Thymus (tissue), 11 donors: ENCODE data around the gene CIT. TPM values are rescaled to one million over a fixed set of nuclear protein-coding genes. Genes with fewer than 3 reads are reported as not detected.

Experiments
- DNase-seq, 9 donors: peaks; one replicate each; pipeline ENCODE4 v3.0.0-alpha.2; 2013; ENCODE audit warnings: low spot score in 9 of 9, low read depth in 6 of 9, missing footprints in 1 of 9
- H3K27ac ChIP-seq, 2 donors: one replicate each; pipeline ENCODE4 v1.5.1; 2013; ENCODE audit warnings: control low read depth in 1 of 2, low read depth in 1 of 2, low read length in 1 of 2, mild to moderate bottlenecking in 1 of 2, moderate library complexity in 1 of 2
- H3K27me3 ChIP-seq, 2 donors: one replicate each; pipeline ENCODE4 v1.5.1; 2013; ENCODE audit warnings: low read length in 1 of 2; ENCODE audit not compliant: control insufficient read depth in 2 of 2, insufficient read depth in 1 of 2
- H3K36me3 ChIP-seq, 2 donors: one replicate each; pipeline ENCODE4 v1.5.1; 2013; ENCODE audit warnings: low read length in 1 of 2, mild to moderate bottlenecking in 1 of 2, moderate library complexity in 1 of 2; ENCODE audit not compliant: control insufficient read depth in 2 of 2, insufficient read depth in 2 of 2
- H3K4me1 ChIP-seq, 2 donors: one replicate each; pipeline ENCODE4 v1.5.1; 2013; ENCODE audit warnings: low read length in 2 of 2; ENCODE audit not compliant: control insufficient read depth in 2 of 2, insufficient read depth in 2 of 2
- H3K4me3 ChIP-seq, 2 donors: one replicate each; pipeline ENCODE4 v1.5.1; 2013; ENCODE audit warnings: low read length in 2 of 2, control low read depth in 1 of 2, mild to moderate bottlenecking in 1 of 2
- H3K9me3 ChIP-seq, 2 donors: one replicate each; pipeline ENCODE4 v1.5.1; 2013; ENCODE audit warnings: low read length in 1 of 2, mild to moderate bottlenecking in 1 of 2; ENCODE audit not compliant: control insufficient read depth in 2 of 2, insufficient read depth in 1 of 2
- WGBS: extraction: QIAGEN DNeasy Blood & Tissue Kit; methylation state at CpG from one replicate; pipeline ENCODE4 v1.1.7; 2013; 5-methylcytosine and 5-hydroxymethylcytosine counted together
- polyA plus RNA-seq: library from polyadenylated mRNA; stranded (reverse); fragments of 200-250 nt; gene quantifications from one replicate; pipeline ENCODE4 v1.2.3, GENCODE V29; 2013
- total RNA-seq: library from RNA; stranded (reverse); fragments of 120-200 nt; gene quantifications from one replicate; pipeline ENCODE4 v1.2.4, GENCODE V29; 2013
- donor health status: healthy.

The CIT gene
- total and polyA plus RNA-seq, 2 donors: 2.6 to 9.1 TPM

DNA sequence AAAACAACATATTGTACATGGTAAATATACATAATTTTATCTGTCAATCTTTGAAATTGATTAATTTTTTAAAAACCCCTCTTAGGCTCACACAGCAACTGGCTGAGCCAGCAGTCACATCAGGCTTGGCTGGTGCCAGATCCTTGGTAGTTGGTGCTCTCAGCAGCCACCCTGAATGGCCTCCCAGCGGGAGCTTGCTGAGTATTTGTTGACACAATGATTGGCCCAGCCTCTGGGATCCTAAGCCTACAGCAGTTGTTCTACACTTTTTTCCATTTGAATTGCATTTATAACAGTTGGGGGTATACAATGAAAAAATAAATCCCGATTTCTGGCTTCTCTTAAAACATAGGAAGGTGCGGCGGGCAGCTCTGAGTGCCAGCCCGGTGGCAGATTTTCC is 198.0 kb downstream of the CIT start:
- 98% methylated on average over 5 of the region's 5 CpGs for WGBS
- Histone ChIP-seq H3K27me3 (no peaks in the 10 kb centered on the region), H3K9me3 (no peaks in the 10 kb centered on the region), H3K4me3 (no peak overlapping the region), H3K4me1 (peaks cover 0 to under 1% of the 10 kb centered on the region in 2 donors), H3K36me3 (peaks cover 75 to 81% of the 10 kb centered on the region in 2 donors), H3K27ac (no peak overlapping the region)
- DNase-seq: no peak

DNA sequence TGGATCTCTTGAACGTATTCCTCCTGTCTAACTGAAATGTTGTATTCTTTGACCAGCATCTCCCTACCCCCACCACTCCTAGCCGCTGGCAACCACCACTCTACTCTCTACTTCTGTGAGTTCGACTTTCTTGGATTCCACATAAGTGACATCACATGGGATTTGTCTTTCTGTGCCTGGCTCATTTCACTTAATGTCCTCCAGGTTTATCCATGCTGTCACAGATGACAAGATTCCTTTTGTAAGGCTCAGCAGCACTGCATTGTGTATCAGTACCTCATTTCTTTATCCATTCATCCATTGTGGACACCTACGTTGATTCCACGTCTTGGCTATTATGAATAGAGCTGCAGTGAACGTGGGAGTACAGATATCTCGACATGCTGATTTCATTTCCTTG is 198.7 kb downstream of the CIT start:
- no peak for DNase-seq
- no peak overlapping the region for H3K4me3 ChIP-seq
- 98% methylated on average over 7 of the region's 7 CpGs for WGBS
- H3K4me1 ChIP-seq: peaks cover 0 to 4% of the 10 kb centered on the region in 2 donors
- H3K27ac ChIP-seq: no peak overlapping the region
- no peaks in the 10 kb centered on the region for H3K27me3 ChIP-seq
- no peaks in the 10 kb centered on the region for H3K9me3 ChIP-seq
- H3K36me3 ChIP-seq: peaks cover 81 to 86% of the 10 kb centered on the region in 2 donors

DNA sequence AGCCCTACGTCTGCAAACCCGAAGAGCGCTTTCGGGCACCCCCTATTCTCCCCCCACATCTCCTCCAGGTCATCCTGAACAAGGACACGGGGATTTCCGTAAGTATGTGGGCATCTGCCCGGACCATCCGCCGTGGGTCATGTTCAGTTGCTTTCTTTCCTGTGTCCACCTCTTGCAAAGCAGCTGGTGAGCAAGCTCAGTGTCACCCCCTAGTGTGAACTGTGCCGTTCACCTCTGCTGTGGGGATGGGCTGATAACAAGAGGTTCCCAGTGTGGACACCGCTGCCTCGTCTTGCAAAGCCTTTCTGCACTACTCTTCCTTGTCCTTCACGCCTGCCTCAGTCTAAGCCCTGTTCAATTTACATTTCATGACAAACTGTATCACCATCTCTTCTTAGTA is 200.5 kb downstream of the CIT start:
- Histone ChIP-seq H3K27ac (no peak overlapping the region), H3K36me3 (peaks cover 91 to 98% of the 10 kb centered on the region in 2 donors), H3K27me3 (no peaks in the 10 kb centered on the region), H3K4me1 (peaks cover 0 to 4% of the 10 kb centered on the region in 2 donors), H3K9me3 (no peaks in the 10 kb centered on the region), H3K4me3 (no peak overlapping the region)
- WGBS: 97% methylated on average over 13 of the region's 13 CpGs
- no peak for DNase-seq

DNA sequence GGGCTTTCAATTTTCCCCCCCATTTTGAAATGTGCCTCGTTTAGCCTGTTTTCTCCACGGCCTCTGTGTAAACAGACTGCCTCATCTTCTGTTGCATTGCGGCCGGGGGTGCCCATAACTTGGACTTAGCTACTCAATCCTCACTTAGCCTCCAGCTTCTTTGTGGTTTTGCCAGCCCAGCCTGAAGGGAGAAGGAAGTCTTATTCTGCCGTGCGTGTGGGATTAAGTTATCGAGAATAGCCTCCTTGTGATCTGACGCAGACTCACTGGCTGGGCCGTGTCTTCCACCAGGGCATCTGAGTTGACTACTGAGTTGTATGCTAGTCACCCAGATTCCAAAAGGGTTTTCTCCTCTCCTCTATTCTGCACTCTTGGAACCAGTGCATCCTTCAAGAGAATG is 201.1 kb downstream of the CIT start:
- Histone ChIP-seq H3K4me1 (peaks cover 0 to 4% of the 10 kb centered on the region in 2 donors), H3K27ac (no peak overlapping the region), H3K36me3 (peaks cover 86 to 94% of the 10 kb centered on the region in 2 donors), H3K9me3 (no peaks in the 10 kb centered on the region), H3K27me3 (no peaks in the 10 kb centered on the region), H3K4me3 (no peak overlapping the region)
- WGBS: 98% methylated on average over 9 of the region's 9 CpGs
- DNase-seq: no peak

DNA sequence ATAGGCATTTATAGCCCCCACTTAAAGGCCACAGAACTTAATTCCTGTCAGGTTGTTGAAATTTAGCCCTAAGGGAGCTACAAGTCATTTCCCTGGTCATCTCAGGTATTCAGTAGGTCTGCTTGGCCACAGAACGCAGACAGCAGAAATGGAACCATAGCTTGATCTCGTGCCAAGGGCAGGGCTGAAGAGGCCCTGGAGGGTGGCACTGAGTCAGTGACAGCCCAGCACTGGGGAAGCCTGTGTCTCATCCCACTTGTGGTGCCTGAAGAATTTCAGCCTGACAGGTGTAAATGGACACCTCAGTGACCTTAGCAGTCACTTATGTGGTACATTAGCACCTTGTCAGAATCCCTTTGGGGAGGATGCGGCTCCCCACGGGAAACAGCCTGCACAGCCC is 202.6 kb downstream of the CIT start:
- Histone ChIP-seq H3K4me3 (no peak overlapping the region), H3K27ac (no peak overlapping the region), H3K4me1 (peaks cover 0 to 12% of the 10 kb centered on the region in 2 donors), H3K36me3 (peaks cover 71 to 86% of the 10 kb centered on the region in 2 donors), H3K9me3 (no peaks in the 10 kb centered on the region), H3K27me3 (no peaks in the 10 kb centered on the region)
- DNase-seq: no peak
- WGBS: 96% methylated on average over 4 of the region's 4 CpGs

DNA sequence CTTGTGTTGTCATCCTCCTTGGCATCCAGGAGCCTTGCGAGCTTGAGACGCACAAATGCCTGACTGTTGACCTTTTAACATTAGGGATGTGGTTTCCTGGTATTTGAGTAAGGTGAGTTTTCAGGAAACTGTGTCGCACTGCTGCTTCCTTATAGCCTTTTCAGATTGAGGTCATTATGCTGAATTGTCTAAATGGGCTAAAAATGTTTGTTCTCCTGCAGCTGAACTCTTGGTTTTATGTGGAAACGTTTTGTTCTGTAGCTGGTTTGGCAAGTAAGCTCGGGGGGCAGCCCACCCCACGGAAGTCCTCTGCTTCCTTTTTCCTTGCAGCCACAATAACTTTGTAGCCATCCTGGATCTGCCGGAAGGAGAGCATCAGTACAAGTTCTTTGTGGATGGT is 203.5 kb downstream of the CIT start:
- no peak for DNase-seq
- no peaks in the 10 kb centered on the region for H3K27me3 ChIP-seq
- WGBS: 40% methylated on average over 7 of the region's 7 CpGs
- peaks cover 62 to 77% of the 10 kb centered on the region in 2 donors for H3K36me3 ChIP-seq
- H3K4me3 ChIP-seq: no peak overlapping the region
- peaks cover 1 to 17% of the 10 kb centered on the region in 2 donors for H3K4me1 ChIP-seq
- H3K27ac ChIP-seq: no peak overlapping the region
- H3K9me3 ChIP-seq: no peaks in the 10 kb centered on the region

DNA sequence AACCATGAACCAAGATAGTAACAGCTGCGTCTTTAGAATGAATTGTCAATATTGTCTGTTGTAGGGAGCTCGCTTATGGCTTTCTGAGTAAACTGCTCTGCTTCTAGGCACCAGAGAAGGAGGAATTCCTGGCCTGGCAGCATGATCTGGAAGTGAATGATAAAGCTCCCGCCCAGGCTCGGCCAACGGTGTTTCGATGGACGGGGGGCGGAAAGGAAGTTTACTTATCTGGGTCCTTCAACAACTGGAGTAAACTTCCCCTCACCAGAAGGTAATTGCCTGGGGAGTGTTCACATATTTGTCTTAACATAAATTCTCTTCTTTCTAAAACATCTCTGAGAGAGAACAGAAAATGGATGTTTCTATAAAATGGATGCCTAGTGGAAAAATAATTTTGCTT is 204.9 kb downstream of the CIT start:
- 99% methylated on average over 8 of the region's 8 CpGs for WGBS
- H3K36me3 ChIP-seq: peaks cover 49 to 64% of the 10 kb centered on the region in 2 donors
- H3K27me3 ChIP-seq: no peaks in the 10 kb centered on the region
- H3K27ac ChIP-seq: no peak overlapping the region
- H3K4me3 ChIP-seq: no peak overlapping the region
- H3K4me1 ChIP-seq: peaks cover 4 to 17% of the 10 kb centered on the region in 2 donors
- DNase-seq: no peak
- no peaks in the 10 kb centered on the region for H3K9me3 ChIP-seq

DNA sequence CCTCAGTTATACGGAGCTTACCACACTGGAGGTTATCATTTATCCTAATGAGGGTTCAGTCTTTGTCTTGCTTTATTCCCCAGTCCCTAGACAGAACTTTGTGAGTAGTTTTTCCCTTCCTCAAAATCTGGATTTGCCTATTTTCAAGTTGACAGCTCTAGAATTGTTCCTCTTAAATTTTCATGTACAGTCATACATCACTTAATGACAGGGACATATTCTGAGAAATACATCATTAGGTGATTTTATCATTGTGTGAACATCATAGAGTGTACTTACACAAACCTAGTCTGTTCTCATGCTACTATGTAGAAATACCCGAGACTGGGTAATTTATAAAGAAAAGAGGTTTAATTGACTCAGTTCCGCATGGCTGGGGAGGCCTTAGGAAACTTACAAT is 206.1 kb downstream of the CIT start:
- DNase-seq: no peak
- H3K27me3 ChIP-seq: no peaks in the 10 kb centered on the region
- no peak overlapping the region for H3K27ac ChIP-seq
- peaks cover 11 to 19% of the 10 kb centered on the region in 2 donors for H3K4me1 ChIP-seq
- H3K4me3 ChIP-seq: no peak overlapping the region
- 96% methylated on average over 3 of the region's 3 CpGs for WGBS
- H3K36me3 ChIP-seq: peaks cover 37 to 53% of the 10 kb centered on the region in 2 donors
- no peaks in the 10 kb centered on the region for H3K9me3 ChIP-seq

DNA sequence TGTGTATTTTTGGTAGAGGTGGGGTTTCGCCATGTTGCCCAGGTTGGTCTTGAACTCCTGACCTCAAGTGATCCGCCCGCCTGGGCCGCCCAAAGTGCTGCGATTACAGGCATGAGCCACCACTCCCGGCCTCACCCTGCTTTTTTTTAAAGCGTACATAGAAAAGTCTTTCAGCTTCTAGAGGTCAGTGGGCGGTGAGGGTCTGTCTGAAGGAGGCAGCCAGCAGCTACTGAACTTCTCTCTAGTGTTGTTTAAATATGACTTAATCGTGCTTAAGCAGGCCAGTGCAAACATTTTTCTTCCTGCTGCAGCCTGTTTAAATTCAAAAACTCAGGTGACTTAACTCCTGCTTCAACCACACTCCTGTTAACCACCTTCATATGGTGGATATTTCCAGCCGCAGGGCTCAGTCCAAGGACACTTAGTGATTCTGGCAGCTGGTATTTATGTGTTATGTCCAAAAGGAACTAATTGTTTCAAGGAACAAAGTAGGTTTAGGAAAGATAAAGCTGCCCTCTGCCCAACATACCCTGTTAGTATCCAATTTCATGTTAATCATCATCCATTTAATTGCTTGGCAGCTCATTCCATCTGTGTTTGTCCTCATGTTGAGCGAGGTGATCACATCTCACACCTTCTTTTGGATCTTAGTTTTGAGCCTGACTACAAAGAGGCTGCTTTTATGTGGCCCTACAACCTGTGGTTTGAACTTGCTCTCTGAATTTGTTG is 207.2 kb downstream of the CIT start:
- Histone ChIP-seq H3K27me3 (no peaks in the 10 kb centered on the region), H3K36me3 (peaks cover 26 to 41% of the 10 kb centered on the region in 2 donors), H3K4me1 (peaks cover 19 to 27% of the 10 kb centered on the region in 2 donors), H3K27ac (peak overlapping the region in 1 of 2 donors; percentile 3), H3K4me3 (no peak overlapping the region), H3K9me3 (no peaks in the 10 kb centered on the region)
- WGBS: 91% methylated on average over 11 of the region's 11 CpGs
- DNase-seq: no peak
